GM10248 (cell line): ENCODE results near the gene CCDC81.
A peak's percentile ranks its signal among the peaks of the same experiment; 100 is the strongest.

Experiments
- CTCF ChIA-PET: fragments of 300-600 bp; sonication (Branson Sonifier 250); formaldehyde crosslinking; extraction: SDS; loops from one replicate; lab custom pipeline; 2021; ENCODE audit warnings: antibody characterized with exemption; lab: Yijun Ruan, JAX
- POLR2A ChIA-PET: fragments of 350-650 bp; sonication (Branson Sonifier 250); formaldehyde crosslinking; extraction: SDS; loops from one replicate; lab custom pipeline; 2020; ENCODE audit warnings: antibody characterized with exemption; lab: Yijun Ruan, JAX
- DNase-seq: peaks from one replicate; pipeline ENCODE4 v3.0.0; 2012; ENCODE audit errors: extremely low spot score
- CTCF ChIP-seq: IDR thresholded peaks from 2 replicates; pipeline ENCODE4 v1.5.1; 2012; ENCODE audit warnings: mild to moderate bottlenecking, low read depth; ENCODE audit errors: extremely low read depth, missing control alignments, control extremely low read depth

The CCDC81 gene

GRCh38 chr11:86456075-86456939 is 81.6 kb downstream of the CCDC81 start:
- TF ChIP-seq CTCF = peak; percentile 91
- POLR2A ChIA-PET = no interaction called here
- DNase-seq = peak; percentile 71
- CTCF ChIA-PET = interaction anchor here (0.7 to 3.6 kb wide), 28 partner anchors 9 to 462 kb away, joined by 3 to 18 read pairs (median 5); no protein-coding TSS in a partner anchor

- no peak for DNase-seq
- ChIA-PET POLR2A (no interaction called here), CTCF (interaction anchor here (1.5 to 2.3 kb wide), 6 partner anchors 11 to 357 kb away, joined by 6 to 18 read pairs (median 6); no protein-coding TSS in a partner anchor)
- no peak for TF ChIP-seq CTCF
These were observed 83.8 kb downstream of the CCDC81 start for GRCh38 chr11:86458294-86459001.

- DNase-seq = no peak
- ChIA-PET CTCF (interaction anchor here (2.3 kb wide), 1 partner anchor 150 kb away, joined by 14 read pairs; no protein-coding TSS in a partner anchor), POLR2A (no interaction called here)
- TF ChIP-seq CTCF = no peak
These were observed 84.3 kb downstream of the CCDC81 start for GRCh38 chr11:86459002-86459385.

GRCh38 chr11:86459682-86460460 is 85.2 kb downstream of the CCDC81 start:
- CTCF ChIA-PET = interaction anchor here (0.7 to 2.3 kb wide), 3 partner anchors 10 to 353 kb away, joined by 3 to 14 read pairs (median 4); no protein-coding TSS in a partner anchor
- TF ChIP-seq CTCF = no peak
- POLR2A ChIA-PET = no interaction called here
- DNase-seq = no peak

GRCh38 chr11:86460461-86461385 is 86.0 kb downstream of the CCDC81 start:
- ChIA-PET POLR2A (no interaction called here), CTCF (interaction anchor here (0.7 to 2.3 kb wide), 4 partner anchors 9 to 148 kb away, joined by 3 to 14 read pairs (median 4); no protein-coding TSS in a partner anchor)
- no peak for TF ChIP-seq CTCF
- DNase-seq = no peak
